ENCODE data around the gene SPATS1. TPM values are rescaled to one million over a fixed set of nuclear protein-coding genes. Genes with fewer than 3 reads are reported as not detected.

Gene SPATS1
- total and polyA plus RNA-seq, 2 donors (not counting 1 experiment from before 2014, with no cell fraction given): not detected

GRCh38 chr6:44307217-44307616, 35.2 kb upstream of the SPATS1 start:
- intact Hi-C loops (cut with micrococcal nuclease): no loop called here
- no peak for DNase-seq
- H3K27me3 ChIP-seq (replicated peaks in 1 of 4; ENCODE audit: control extremely low read depth in 1 of 4, control insufficient read depth in 3 of 4, insufficient read depth in 4 of 4, low read length in 3 of 4): no peaks in the 10 kb centered on the region
- ChIA-PET CTCF (interaction anchor here (1.1 to 9.6 kb wide), 3 partner anchors 39 to 211 kb away, joined by 4 to 107 read pairs (median 23); partner anchors contain the start of gene TMEM151B), POLR2A (interaction anchor here (0.6 kb wide), 1 partner anchor 216 kb away, joined by 4 read pairs; no protein-coding TSS in a partner anchor)
- peaks cover 10% of the 10 kb centered on the region for H3K79me2 ChIP-seq (ENCODE audit: control insufficient read depth, insufficient read depth, low read length)
- H2AFZ ChIP-seq (ENCODE audit: insufficient read depth, low read depth, low read length, poor library complexity, severe bottlenecking): no peak overlapping the region
- H3K36me3 ChIP-seq (replicated peaks in 1 of 2; ENCODE audit: control extremely low read depth in 1 of 2, control insufficient read depth in 1 of 2, extremely low read depth in 1 of 2, insufficient read depth in 2 of 2, low read length in 1 of 2): peaks cover 0 to 77% of the 10 kb centered on the region in 2 experiments
- H3K9me3 ChIP-seq (ENCODE audit: control extremely low read depth in 1 of 3, control insufficient read depth in 2 of 3, insufficient read depth in 1 of 3, low read length in 2 of 3): no peaks in the 10 kb centered on the region
- ATAC-seq (ENCODE audit: low read depth): no peak
- H3K27me3 Mint-ChIP-seq: no peaks in the 10 kb centered on the region
- no peak for TF ChIP-seq EZH2 (IDR thresholded peaks at IDR 0.05; ENCODE audit: borderline replicate concordance, insufficient read depth, low read depth, low read length, poor library complexity, severe bottlenecking)
- TF ChIP-seq CTCF (IDR thresholded peaks at IDR 0.05): no peak
- H3K27ac Mint-ChIP-seq: no peak overlapping the region
- no peaks in the 10 kb centered on the region for H3K9me3 Mint-ChIP-seq (ENCODE audit: insufficient read depth)
- no peak overlapping the region for H3K9ac ChIP-seq (ENCODE audit: low read length)
- 97% methylated on average over 10 of the region's 10 CpGs for WGBS (ENCODE audit: insufficient coverage)
- H3K4me1 Mint-ChIP-seq: peaks cover 8% of the 10 kb centered on the region
- H3K4me2 ChIP-seq (replicated peaks; ENCODE audit: low read depth, low read length, poor library complexity, severe bottlenecking): no peak overlapping the region
- no peak overlapping the region for H3K4me3 Mint-ChIP-seq
- H3K4me3 ChIP-seq (ENCODE audit: control extremely low read depth in 1 of 5, extremely low read depth in 1 of 5, insufficient read depth in 1 of 5, low read depth in 2 of 5, low read length in 4 of 5): no peak overlapping the region
- no peaks in the 10 kb centered on the region for H4K20me1 ChIP-seq (ENCODE audit: control insufficient read depth, insufficient read depth, low read length, poor library complexity, severe bottlenecking)
- H3K27ac ChIP-seq (ENCODE audit: low read length in 2 of 2): no peak overlapping the region
- H3K4me1 ChIP-seq (ENCODE audit: control insufficient read depth in 2 of 2, insufficient read depth in 2 of 2, low read length in 2 of 2): peaks cover 3% of the 10 kb centered on the region in 2 donors

GRCh38 chr6:44309092-44309491, 33.4 kb upstream of the SPATS1 start:
- 94% methylated on average over 2 of the region's 2 CpGs for WGBS (ENCODE audit: insufficient coverage)
- H3K27ac ChIP-seq (ENCODE audit: low read length in 2 of 2): no peak overlapping the region
- ATAC-seq (ENCODE audit: low read depth): no peak
- H2AFZ ChIP-seq (ENCODE audit: insufficient read depth, low read depth, low read length, poor library complexity, severe bottlenecking): no peak overlapping the region
- H4K20me1 ChIP-seq (ENCODE audit: control insufficient read depth, insufficient read depth, low read length, poor library complexity, severe bottlenecking): no peaks in the 10 kb centered on the region
- no peak overlapping the region for H3K4me3 ChIP-seq (ENCODE audit: control extremely low read depth in 1 of 5, extremely low read depth in 1 of 5, insufficient read depth in 1 of 5, low read depth in 2 of 5, low read length in 4 of 5)
- peaks cover 17% of the 10 kb centered on the region for H3K79me2 ChIP-seq (ENCODE audit: control insufficient read depth, insufficient read depth, low read length)
- Mint-ChIP-seq H3K27me3 (no peaks in the 10 kb centered on the region), H3K4me1 (peaks cover 17% of the 10 kb centered on the region), H3K4me3 (no peak overlapping the region), H3K27ac (no peak overlapping the region), H3K9me3 (ENCODE audit: insufficient read depth) (no peaks in the 10 kb centered on the region)
- no peaks in the 10 kb centered on the region for H3K9me3 ChIP-seq (ENCODE audit: control extremely low read depth in 1 of 3, control insufficient read depth in 2 of 3, insufficient read depth in 1 of 3, low read length in 2 of 3)
- peaks cover 7 to 9% of the 10 kb centered on the region in 2 donors for H3K4me1 ChIP-seq (ENCODE audit: control insufficient read depth in 2 of 2, insufficient read depth in 2 of 2, low read length in 2 of 2)
- H3K27me3 ChIP-seq (replicated peaks in 1 of 4; ENCODE audit: control extremely low read depth in 1 of 4, control insufficient read depth in 3 of 4, insufficient read depth in 4 of 4, low read length in 3 of 4): no peaks in the 10 kb centered on the region
- CTCF ChIA-PET: interaction anchor here (0.9 to 9.6 kb wide), 5 partner anchors 31 to 214 kb away, joined by 3 to 107 read pairs (median 4); partner anchors contain the start of gene TMEM151B
- peaks cover 0 to 59% of the 10 kb centered on the region in 2 experiments for H3K36me3 ChIP-seq (replicated peaks in 1 of 2; ENCODE audit: control extremely low read depth in 1 of 2, control insufficient read depth in 1 of 2, extremely low read depth in 1 of 2, insufficient read depth in 2 of 2, low read length in 1 of 2)
- TF ChIP-seq CTCF (IDR thresholded peaks at IDR 0.05): no peak
- TF ChIP-seq EZH2 (IDR thresholded peaks at IDR 0.05; ENCODE audit: borderline replicate concordance, insufficient read depth, low read depth, low read length, poor library complexity, severe bottlenecking): no peak
- no peak for DNase-seq
- POLR2A ChIA-PET: no interaction called here
- no peak overlapping the region for H3K4me2 ChIP-seq (replicated peaks; ENCODE audit: low read depth, low read length, poor library complexity, severe bottlenecking)
- intact Hi-C loops (cut with micrococcal nuclease): no loop called here
- H3K9ac ChIP-seq (ENCODE audit: low read length): no peak overlapping the region
